Tibial nerve (tissue), 4 donors: ENCODE measurements around the gene PHF14. TPM values are rescaled to one million over a fixed set of nuclear protein-coding genes. Genes with fewer than 3 reads are reported as not detected.
"Not testable (repeated sequence)": the region's sequence is repeated elsewhere in the genome, so short reads cannot be mapped to it uniquely, and the experiment has no call there.

Experiments
- DNase-seq, 2 donors: peaks; one replicate each; pipeline ENCODE4 v3.0.0-alpha.2; 2019; ENCODE audit warnings: low spot score in 2 of 2
- H3K27ac ChIP-seq, 4 donors: fragments of 200-600 bp; sonication (generic) in 3 of 4; one replicate each; pipeline ENCODE4 v1.5.1; 2017 to 2019; ENCODE audit warnings: mild to moderate bottlenecking in 1 of 4
- H3K27me3 ChIP-seq, 2 donors: fragments of 200-600 bp; sonication (generic) in 1 of 2; one replicate each; pipeline versions ENCODE4 v1.5.1 to v1.6.0; 2017 to 2019
- H3K36me3 ChIP-seq, 3 donors: fragments of 200-600 bp; sonication (generic); one replicate each; pipeline ENCODE4 v1.5.1; 2018 to 2019
- H3K4me1 ChIP-seq, 4 donors: fragments of 200-600 bp; sonication (generic) in 3 of 4; one replicate each; pipeline ENCODE4 v1.5.1; 2017 to 2019
- H3K4me3 ChIP-seq, 4 donors: fragments of 200-600 bp; sonication (generic) in 3 of 4; one replicate each; pipeline ENCODE4 v1.5.1; 2017 to 2019; ENCODE audit warnings: mild to moderate bottlenecking in 1 of 4, moderate library complexity in 1 of 4
- H3K9me3 ChIP-seq, 4 donors: fragments of 200-600 bp; sonication (generic) in 3 of 4; one replicate each; pipeline ENCODE4 v1.5.1; 2017 to 2019
- EP300 ChIP-seq, 2 donors: sonication (generic); formaldehyde crosslinking; IDR thresholded peaks; one replicate each; pipeline ENCODE4 v1.6.1; 2017; ENCODE audit warnings: antibody characterized with exemption in 2 of 2, mild to moderate bottlenecking in 1 of 2
- POLR2A ChIP-seq, 2 donors: fragments of 450-650 bp; IDR thresholded peaks; one replicate each; pipeline ENCODE4 v1.6.1; 2017; ENCODE audit warnings: antibody characterized with exemption in 2 of 2, mild to moderate bottlenecking in 2 of 2, moderate library complexity in 2 of 2
- WGBS, 2 donors: methylation state at CpG; one replicate each; pipeline ENCODE4 v1.1.5; 2018; 5-methylcytosine and 5-hydroxymethylcytosine counted together
- total RNA-seq, 4 donors: library from RNA; depleted of rRNA; stranded (reverse); fragments of >200 nt; gene quantifications; one replicate each; pipeline ENCODE4 v1.1.0, GENCODE V29; 2016
- TF ChIP-seq, protein P1 (sequence below), 5 experiments: fragments of 200-600 bp in 3 of 5; fragments of 450-650 bp in 2 of 5; sonication (generic) in 3 of 5; IDR thresholded peaks; one replicate each; pipeline ENCODE4 v1.5.1; 2016 to 2019; ENCODE audit warnings: antibody characterized with exemption in 5 of 5, mild to moderate bottlenecking in 3 of 5, moderate library complexity in 2 of 5

The PHF14 gene
- total RNA-seq, 4 donors from 2014 or later, result 48.9 to 54.8 (median 51.5) TPM

DNA sequence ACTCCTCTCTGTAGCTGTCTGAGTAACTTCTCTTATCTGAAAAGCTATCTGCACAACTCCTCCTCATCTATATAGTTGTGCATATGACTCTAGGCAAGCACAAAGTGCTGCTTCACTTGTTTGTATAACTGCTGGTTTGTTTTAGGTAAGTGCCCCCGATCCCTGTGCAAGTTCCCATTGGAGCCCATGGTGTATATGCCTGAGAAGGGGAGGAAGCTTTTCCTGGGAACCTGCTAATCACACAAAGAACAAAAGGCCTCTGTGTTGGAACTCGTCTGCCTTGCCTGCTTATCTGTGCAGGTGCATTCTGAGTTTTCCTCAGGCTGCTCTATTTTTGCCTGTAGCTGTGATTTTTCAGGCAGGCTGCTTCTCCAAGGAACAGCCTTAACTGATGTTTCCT, 23.2 kb upstream of the PHF14 start:
- H3K4me1 ChIP-seq, result no peaks in the 10 kb centered on the region
- no peak for TF ChIP-seq POLR2A (IDR thresholded peaks at IDR 0.05)
- TF ChIP-seq, protein P1, sequence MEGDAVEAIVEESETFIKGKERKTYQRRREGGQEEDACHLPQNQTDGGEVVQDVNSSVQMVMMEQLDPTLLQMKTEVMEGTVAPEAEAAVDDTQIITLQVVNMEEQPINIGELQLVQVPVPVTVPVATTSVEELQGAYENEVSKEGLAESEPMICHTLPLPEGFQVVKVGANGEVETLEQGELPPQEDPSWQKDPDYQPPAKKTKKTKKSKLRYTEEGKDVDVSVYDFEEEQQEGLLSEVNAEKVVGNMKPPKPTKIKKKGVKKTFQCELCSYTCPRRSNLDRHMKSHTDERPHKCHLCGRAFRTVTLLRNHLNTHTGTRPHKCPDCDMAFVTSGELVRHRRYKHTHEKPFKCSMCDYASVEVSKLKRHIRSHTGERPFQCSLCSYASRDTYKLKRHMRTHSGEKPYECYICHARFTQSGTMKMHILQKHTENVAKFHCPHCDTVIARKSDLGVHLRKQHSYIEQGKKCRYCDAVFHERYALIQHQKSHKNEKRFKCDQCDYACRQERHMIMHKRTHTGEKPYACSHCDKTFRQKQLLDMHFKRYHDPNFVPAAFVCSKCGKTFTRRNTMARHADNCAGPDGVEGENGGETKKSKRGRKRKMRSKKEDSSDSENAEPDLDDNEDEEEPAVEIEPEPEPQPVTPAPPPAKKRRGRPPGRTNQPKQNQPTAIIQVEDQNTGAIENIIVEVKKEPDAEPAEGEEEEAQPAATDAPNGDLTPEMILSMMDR (IDR thresholded peaks at IDR 0.05), result no peak
- no peak for TF ChIP-seq EP300 (IDR thresholded peaks at IDR 0.05)
- no peaks in the 10 kb centered on the region for H3K9me3 ChIP-seq
- H3K27ac ChIP-seq, result no peak overlapping the region
- DNase-seq, result no peak
- H3K36me3 ChIP-seq, result no peaks in the 10 kb centered on the region
- no peak overlapping the region for H3K4me3 ChIP-seq
- WGBS, 2 donors, result 51 to 67% methylated on average over 2 of the region's 2 CpGs
- H3K27me3 ChIP-seq, result no peaks in the 10 kb centered on the region

DNA sequence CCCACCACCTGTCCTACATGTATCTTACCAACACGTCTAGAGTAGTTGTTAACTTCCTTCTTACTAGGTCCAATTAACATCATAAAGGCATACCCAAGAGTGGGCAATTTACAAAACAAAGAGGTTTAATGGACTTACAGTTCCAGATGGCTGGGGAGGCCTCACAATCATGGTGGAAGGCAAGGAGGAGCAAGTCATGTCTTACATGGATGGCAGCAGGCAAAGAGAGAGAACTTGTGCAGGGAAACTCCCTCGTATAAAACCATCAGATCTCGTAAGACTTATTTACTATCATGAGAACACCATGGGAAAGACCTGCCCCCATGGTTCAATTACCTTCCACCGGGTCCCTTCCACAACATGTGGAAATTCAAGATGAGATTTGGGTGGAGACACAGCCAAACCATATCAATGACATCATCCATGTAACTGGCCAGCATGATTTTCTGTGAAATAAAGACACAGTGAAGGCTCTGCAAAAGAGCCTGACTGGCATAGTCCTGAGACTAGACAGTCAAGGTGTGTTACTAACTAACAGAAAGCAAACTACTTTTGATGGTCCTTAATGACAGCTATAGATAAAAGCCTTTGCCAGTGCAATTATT, 22.6 kb upstream of the PHF14 start:
- 80 to 83% methylated on average over 4 of the region's 4 CpGs for WGBS, 2 donors
- not testable (repeated sequence) for H3K4me1 ChIP-seq, H3K27ac ChIP-seq, DNase-seq, H3K4me3 ChIP-seq, H3K36me3 ChIP-seq, H3K9me3 ChIP-seq, H3K27me3 ChIP-seq

DNA sequence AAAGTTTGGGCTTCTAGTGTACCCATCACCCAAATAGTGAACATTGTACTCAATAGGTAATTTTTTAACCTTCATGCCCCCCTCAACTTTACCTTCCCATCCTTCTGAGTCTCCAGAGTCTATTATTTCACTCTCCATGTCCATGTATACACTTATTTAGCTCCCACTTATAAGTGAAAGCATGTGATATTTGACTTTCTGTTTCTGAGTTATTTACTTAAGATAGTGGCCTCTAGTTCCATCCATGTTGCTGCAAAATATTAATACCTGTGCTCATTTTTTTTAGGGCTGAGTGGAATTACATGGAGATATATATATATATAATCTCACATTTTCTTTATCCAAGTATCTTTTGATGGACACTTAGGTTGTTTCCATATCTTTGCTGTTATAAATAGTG, 21.1 kb upstream of the PHF14 start:
- no peak overlapping the region for H3K4me3 ChIP-seq
- no peaks in the 10 kb centered on the region for H3K36me3 ChIP-seq
- TF ChIP-seq EP300 (IDR thresholded peaks at IDR 0.05) (no peak), POLR2A (IDR thresholded peaks at IDR 0.05) (no peak)
- no peak for DNase-seq
- H3K4me1 ChIP-seq, result no peaks in the 10 kb centered on the region
- H3K27me3 ChIP-seq, result no peaks in the 10 kb centered on the region
- no peak overlapping the region for H3K27ac ChIP-seq
- H3K9me3 ChIP-seq, result no peaks in the 10 kb centered on the region

DNA sequence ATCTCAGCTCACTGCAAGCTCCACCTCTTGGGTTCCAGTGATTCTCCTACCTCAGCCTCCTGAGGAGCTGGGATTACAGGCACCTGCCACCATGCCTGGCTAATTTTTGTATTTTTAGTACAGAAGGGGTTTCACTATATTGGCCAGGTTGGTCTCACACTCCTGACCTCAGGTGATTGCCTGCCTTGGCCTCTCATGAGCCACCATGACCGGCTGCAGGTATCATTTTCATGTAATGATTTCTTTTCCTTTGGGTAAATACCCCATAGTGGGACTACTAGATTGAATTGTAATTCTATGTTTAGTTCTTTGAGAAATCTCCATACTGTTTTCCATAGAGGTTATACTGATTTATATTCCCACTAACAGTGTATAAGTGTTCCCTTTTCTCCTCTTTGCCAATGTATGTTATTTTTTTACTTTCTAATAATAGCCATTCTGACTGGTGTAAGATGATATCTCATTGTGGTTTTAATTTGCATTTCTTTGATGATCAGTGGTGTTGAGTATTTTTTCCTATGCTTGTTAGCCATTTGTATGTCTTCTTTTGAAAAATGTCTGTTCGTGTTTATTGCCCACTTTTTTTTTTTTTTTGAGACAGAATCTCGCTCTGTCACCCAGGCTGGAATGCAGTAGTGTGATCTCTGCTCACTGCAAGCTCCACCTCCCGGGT, 20.5 kb upstream of the PHF14 start:
- H3K36me3 ChIP-seq, H3K9me3 ChIP-seq, H3K27me3 ChIP-seq, H3K4me1 ChIP-seq, H3K4me3 ChIP-seq, DNase-seq, H3K27ac ChIP-seq: not testable (repeated sequence)
- 76 to 77% methylated on average over 4 of the region's 4 CpGs for WGBS, 2 donors

DNA sequence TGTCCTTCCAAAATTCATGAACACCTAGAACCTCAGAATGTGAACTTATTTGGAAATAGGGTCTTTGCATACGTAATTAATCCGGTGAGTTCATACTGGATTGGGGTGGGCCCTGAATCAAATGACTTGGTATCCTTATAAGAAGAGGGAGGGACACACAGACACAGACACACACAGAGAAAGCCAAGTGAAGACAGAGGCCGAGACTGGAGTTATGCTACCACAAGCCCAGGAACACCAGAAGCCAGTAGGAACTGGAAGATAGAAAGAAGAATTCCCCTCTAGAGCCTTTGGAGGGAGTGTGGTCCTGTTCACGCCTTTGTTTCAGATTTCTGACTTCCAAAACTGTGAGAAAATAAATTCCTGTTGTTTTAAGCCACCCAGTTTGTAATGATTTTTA, 17.1 kb upstream of the PHF14 start:
- H3K27ac ChIP-seq, result no peak overlapping the region
- no peaks in the 10 kb centered on the region for H3K27me3 ChIP-seq
- no peak overlapping the region for H3K4me3 ChIP-seq
- peaks cover 0 to 6% (median 0%) of the 10 kb centered on the region in 4 donors for H3K9me3 ChIP-seq
- no peak for DNase-seq
- no peak for TF ChIP-seq POLR2A (IDR thresholded peaks at IDR 0.05)
- TF ChIP-seq EP300 (IDR thresholded peaks at IDR 0.05), result no peak
- TF ChIP-seq, protein P1 (IDR thresholded peaks at IDR 0.05), result no peak
- H3K36me3 ChIP-seq, result no peaks in the 10 kb centered on the region
- 77 to 88% methylated on average over 4 of the region's 4 CpGs for WGBS, 2 donors
- no peaks in the 10 kb centered on the region for H3K4me1 ChIP-seq

DNA sequence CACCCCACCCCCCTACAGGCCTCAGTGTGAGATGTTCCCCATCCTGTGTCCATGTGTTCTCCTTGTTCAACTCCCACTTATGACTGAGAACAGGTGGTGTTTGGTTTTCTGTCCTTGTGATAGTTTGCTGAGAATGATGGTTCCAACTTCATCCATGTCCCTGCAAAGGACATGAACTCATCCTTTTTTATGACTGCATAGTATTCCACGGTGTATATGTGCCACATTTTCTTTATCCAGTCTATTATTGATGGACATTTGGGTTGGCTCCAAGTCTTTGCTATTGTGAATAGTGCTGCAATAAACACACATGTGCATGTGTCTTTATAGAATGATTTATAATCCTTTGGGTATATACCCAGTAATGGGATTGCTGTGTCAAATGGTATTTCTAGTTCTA, 13.4 kb upstream of the PHF14 start:
- 88% methylated on average over 1 of the region's 1 CpG for WGBS, 2 donors
- not testable (repeated sequence) for H3K4me3 ChIP-seq, H3K4me1 ChIP-seq, H3K27me3 ChIP-seq, DNase-seq, H3K27ac ChIP-seq, H3K9me3 ChIP-seq, H3K36me3 ChIP-seq

DNA sequence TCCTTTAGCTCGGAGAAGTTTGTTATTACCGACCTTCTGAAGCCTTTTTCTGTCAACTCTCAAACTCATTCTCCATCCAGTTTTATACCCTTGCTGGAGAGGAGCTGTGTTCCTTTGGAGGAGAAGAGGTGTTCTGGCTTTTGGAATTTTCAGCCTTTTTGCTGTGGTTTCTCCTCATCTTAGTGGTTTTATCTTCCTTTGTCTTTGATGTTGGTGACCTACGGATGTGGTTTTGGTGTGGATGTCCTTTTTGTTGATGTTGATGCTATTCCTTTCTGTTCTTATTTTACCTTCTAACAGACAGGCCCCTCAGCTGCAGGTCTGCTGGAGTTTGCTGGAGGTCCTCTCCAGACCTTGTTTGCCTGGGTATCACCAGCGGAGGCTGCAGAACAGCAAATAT, 8.7 kb upstream of the PHF14 start:
- peaks cover 0 to 14% (median 0%) of the 10 kb centered on the region in 4 donors for H3K9me3 ChIP-seq
- not testable (repeated sequence) for H3K27ac ChIP-seq, H3K36me3 ChIP-seq, H3K4me1 ChIP-seq, H3K27me3 ChIP-seq, DNase-seq, H3K4me3 ChIP-seq
- WGBS, 2 donors, result 94 to 96% methylated on average over 4 of the region's 4 CpGs

DNA sequence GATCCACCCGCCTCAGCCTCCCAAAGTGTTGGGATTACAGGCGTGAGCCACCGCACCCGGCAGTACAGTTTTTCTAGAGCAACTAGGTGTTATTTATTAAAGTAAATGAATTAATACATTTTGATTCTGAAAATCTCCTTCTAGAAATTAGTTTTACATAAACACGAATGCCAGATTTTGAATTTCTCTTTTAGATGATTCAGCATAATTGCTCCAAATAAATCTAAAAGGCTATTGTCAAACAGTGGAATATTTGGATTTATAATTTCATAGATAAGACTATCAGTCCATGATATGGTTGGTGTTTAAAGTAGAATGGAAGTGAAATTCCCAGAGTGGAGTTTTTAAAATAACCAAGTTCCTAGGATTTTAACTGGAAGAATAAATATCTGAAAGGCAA, 1.5 kb upstream of the PHF14 start:
- Histone ChIP-seq H3K4me3 (no peak overlapping the region), H3K4me1 (peaks cover 0 to 29% (median 8%) of the 10 kb centered on the region in 4 donors), H3K36me3 (no peaks in the 10 kb centered on the region), H3K9me3 (no peaks in the 10 kb centered on the region), H3K27me3 (no peaks in the 10 kb centered on the region), H3K27ac (no peak overlapping the region)
- no peak for TF ChIP-seq EP300 (IDR thresholded peaks at IDR 0.05)
- TF ChIP-seq, protein P1 (IDR thresholded peaks at IDR 0.05), result no peak
- TF ChIP-seq POLR2A (IDR thresholded peaks at IDR 0.05), result no peak
- no peak for DNase-seq
- 97 to 98% methylated on average over 5 of the region's 5 CpGs for WGBS, 2 donors
